Esophagus muscularis mucosa (tissue), 3 donors: Measurements from ENCODE around the gene PTGES.

Experiments used
- CTCF ChIP-seq, 3 experiments: fragments of 200-600 bp in 2 of 3; fragments of 450-650 bp in 1 of 3; sonication (generic) in 2 of 3; IDR thresholded peaks; one replicate each; pipeline ENCODE4 v1.5.1; 2017 to 2019; ENCODE audit warnings: antibody characterized with exemption in 3 of 3, mild to moderate bottlenecking in 2 of 3, moderate library complexity in 1 of 3
- POLR2A ChIP-seq: fragments of 450-650 bp; IDR thresholded peaks from one replicate; pipeline ENCODE4 v1.6.1; 2017; ENCODE audit warnings: antibody characterized with exemption, moderate library complexity, mild to moderate bottlenecking, low read depth

GRCh38 chr9:129746092-129746777 is 6.6 kb downstream of the PTGES start:
- TF ChIP-seq CTCF (IDR thresholded peaks at IDR 0.05): no peak
- no peak for TF ChIP-seq POLR2A
